Mesenchymal stem cell (in vitro differentiated cells and primary cell): ENCODE results near the gene JPH4.
A peak's percentile ranks its signal among the peaks of the same experiment; 100 is the strongest.

Source experiments
- DNase-seq: peaks from one replicate; pipeline ENCODE4 v3.0.0-alpha.2; 2013
- H2AFZ ChIP-seq: one replicate; pipeline ENCODE4 v1.6.1; 2013; ENCODE audit warnings: low read depth, mild to moderate bottlenecking, control low read depth, inconsistent platforms, low read length, moderate library complexity
- H2AK5ac ChIP-seq: 2 replicates; pipeline ENCODE4 v1.6.1; 2013; ENCODE audit warnings: low read length, moderate library complexity, mild to moderate bottlenecking, inconsistent platforms; ENCODE audit not compliant: severe bottlenecking
- H2BK120ac ChIP-seq: one replicate; pipeline ENCODE4 v1.6.1; 2013; ENCODE audit warnings: low read depth, mild to moderate bottlenecking, inconsistent platforms, low read length, moderate library complexity
- H2BK12ac ChIP-seq, 2 experiments: one replicate each; pipeline ENCODE4 v1.6.1; 2013; ENCODE audit warnings: inconsistent platforms in 2 of 2, low read length in 2 of 2, mild to moderate bottlenecking in 2 of 2, moderate library complexity in 2 of 2, control low read depth in 1 of 2
- H2BK15ac ChIP-seq: one replicate; pipeline ENCODE4 v1.6.1; 2013; ENCODE audit warnings: mild to moderate bottlenecking, low read depth, inconsistent platforms; ENCODE audit not compliant: poor library complexity, severe bottlenecking
- H2BK5ac ChIP-seq: 2 replicates; pipeline ENCODE4 v1.6.1; 2013; ENCODE audit warnings: low read depth, mild to moderate bottlenecking, low read length, control low read depth, inconsistent platforms; ENCODE audit not compliant: poor library complexity, severe bottlenecking
- H3K14ac ChIP-seq, 2 experiments: one replicate each; pipeline ENCODE4 v1.6.1; 2013; ENCODE audit warnings: inconsistent platforms in 2 of 2, low read length in 2 of 2, control low read depth in 1 of 2, mild to moderate bottlenecking in 1 of 2, moderate library complexity in 1 of 2
- H3K18ac ChIP-seq, 2 experiments: one replicate each; pipeline ENCODE4 v1.6.1; 2013; ENCODE audit warnings: inconsistent platforms in 2 of 2, low read length in 2 of 2, control low read depth in 1 of 2, low read depth in 1 of 2, mild to moderate bottlenecking in 1 of 2
- H3K23ac ChIP-seq, 2 experiments: one replicate each; pipeline ENCODE4 v1.6.1; 2013; ENCODE audit warnings: inconsistent platforms in 2 of 2, low read length in 2 of 2, mild to moderate bottlenecking in 2 of 2, moderate library complexity in 2 of 2, control low read depth in 1 of 2
- H3K27ac ChIP-seq: 2 replicates; pipeline ENCODE4 v1.5.1; 2013; ENCODE audit warnings: mild to moderate bottlenecking, moderate library complexity, low read length, control low read depth, inconsistent platforms; ENCODE audit not compliant: poor library complexity, severe bottlenecking
- H3K27me3 ChIP-seq, 2 experiments: 2 replicates each; pipeline versions ENCODE4 v1.6.1 to v1.7.0; 2013; ENCODE audit warnings: low read length in 2 of 2, mild to moderate bottlenecking in 2 of 2, moderate library complexity in 2 of 2, control low read depth in 1 of 2, inconsistent platforms in 1 of 2; ENCODE audit not compliant: control insufficient read depth in 1 of 2, insufficient read depth in 1 of 2
- H3K36me3 ChIP-seq, 2 experiments: 2 replicates each; pipeline versions ENCODE4 v1.6.1 to v1.7.0; 2013; ENCODE audit warnings: low read length in 2 of 2, control low read depth in 1 of 2, inconsistent platforms in 1 of 2, low read depth in 1 of 2, mild to moderate bottlenecking in 1 of 2; ENCODE audit not compliant: insufficient read depth in 2 of 2, control insufficient read depth in 1 of 2
- H3K4ac ChIP-seq, 2 experiments: one replicate each; pipeline ENCODE4 v1.6.1; 2013; ENCODE audit warnings: inconsistent platforms in 2 of 2, low read length in 2 of 2, mild to moderate bottlenecking in 2 of 2, moderate library complexity in 2 of 2, control low read depth in 1 of 2, low read depth in 1 of 2
- H3K4me1 ChIP-seq: 2 replicates; pipeline ENCODE4 v1.6.1; 2013; ENCODE audit warnings: low read depth, low read length, control low read depth; ENCODE audit not compliant: control insufficient read depth, insufficient read depth
- H3K4me2 ChIP-seq: 2 replicates; pipeline ENCODE4 v1.6.1; 2013; ENCODE audit warnings: low read length, mild to moderate bottlenecking, inconsistent platforms; ENCODE audit not compliant: poor library complexity, severe bottlenecking
- H3K4me3 ChIP-seq, 2 experiments: 2 replicates each; pipeline versions ENCODE4 v1.5.1 to v1.7.0; 2013; ENCODE audit warnings: low read length in 2 of 2, mild to moderate bottlenecking in 2 of 2, control low read depth in 1 of 2, low read depth in 1 of 2; ENCODE audit not compliant: insufficient read depth in 1 of 2
- H3K79me1 ChIP-seq: replicated peaks from 2 replicates; pipeline ENCODE4 v1.6.1; 2013; ENCODE audit warnings: mild to moderate bottlenecking, control low read depth, low read length, inconsistent platforms; ENCODE audit not compliant: poor library complexity, severe bottlenecking
- H3K9ac ChIP-seq: 2 replicates; pipeline ENCODE4 v1.7.0; 2013; ENCODE audit warnings: mild to moderate bottlenecking, low read length, moderate library complexity
- H3K9me3 ChIP-seq: 2 replicates; pipeline ENCODE4 v1.7.0; 2013; ENCODE audit warnings: mild to moderate bottlenecking, low read length; ENCODE audit not compliant: control insufficient read depth
- H4K8ac ChIP-seq: one replicate; pipeline ENCODE4 v1.6.1; 2013; ENCODE audit warnings: inconsistent platforms, mild to moderate bottlenecking, low read length, moderate library complexity
- H4K91ac ChIP-seq: one replicate; pipeline ENCODE4 v1.6.1; 2013; ENCODE audit warnings: mild to moderate bottlenecking, low read length, inconsistent platforms
- WGBS: methylation state at CpG from one replicate; pipeline ENCODE4 v1.1.7; 2013; ENCODE audit warnings: mixed read lengths; 5-methylcytosine and 5-hydroxymethylcytosine counted together

JPH4 gene

GRCh38 chr14:23544511-23545447 is 33.8 kb downstream of the JPH4 start:
- H2AFZ ChIP-seq: peak overlapping the region; percentile 43
- H3K4ac ChIP-seq: no peak overlapping the region
- no peak overlapping the region for H2BK120ac ChIP-seq
- H3K79me1 ChIP-seq: peaks cover 2% of the 10 kb centered on the region
- no peak overlapping the region for H2BK15ac ChIP-seq
- no peak overlapping the region for H3K27ac ChIP-seq
- no peak overlapping the region for H2BK5ac ChIP-seq
- WGBS: 40% methylated on average over 25 of the region's 25 CpGs
- no peak overlapping the region for H3K14ac ChIP-seq
- H3K36me3 ChIP-seq: peaks cover 0 to 2% of the 10 kb centered on the region in 2 experiments
- no peaks in the 10 kb centered on the region for H3K9me3 ChIP-seq
- peak overlapping the region in 1 of 2 experiments; percentile 11 for H2BK12ac ChIP-seq
- H4K91ac ChIP-seq: no peak overlapping the region
- H3K27me3 ChIP-seq: peaks cover 0 to 4% of the 10 kb centered on the region in 2 experiments
- no peak overlapping the region for H3K23ac ChIP-seq
- H3K4me2 ChIP-seq: no peak overlapping the region
- peak overlapping the region; percentile 40 for H3K9ac ChIP-seq
- no peak overlapping the region for H3K4me3 ChIP-seq
- no peak overlapping the region for H3K18ac ChIP-seq
- no peak overlapping the region for H4K8ac ChIP-seq
- no peak overlapping the region for H2AK5ac ChIP-seq
- no peak for DNase-seq
- H3K4me1 ChIP-seq: peaks cover 2% of the 10 kb centered on the region

DNA sequence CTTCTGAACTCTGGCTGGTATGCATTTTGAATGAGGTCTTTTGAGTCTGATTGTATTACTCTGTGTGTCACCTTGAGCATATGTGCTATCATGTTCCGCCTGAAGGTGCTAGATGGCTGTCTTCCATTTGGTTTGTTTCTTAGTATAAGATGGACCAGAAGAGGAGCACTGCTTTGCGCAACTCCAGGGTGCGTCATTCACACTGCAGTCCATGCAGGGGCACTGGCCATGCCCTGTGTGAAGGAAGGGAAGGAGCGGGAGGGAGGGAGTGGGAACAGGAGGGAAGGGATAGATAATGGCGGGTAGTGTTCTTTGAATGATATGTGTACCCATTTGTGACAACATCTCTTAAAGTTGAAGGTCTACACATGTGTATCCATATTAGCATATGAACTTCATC is 35.2 kb downstream of the JPH4 start:
- Histone ChIP-seq H2AFZ (no peak overlapping the region), H3K9me3 (no peaks in the 10 kb centered on the region), H2BK15ac (no peak overlapping the region)

DNA sequence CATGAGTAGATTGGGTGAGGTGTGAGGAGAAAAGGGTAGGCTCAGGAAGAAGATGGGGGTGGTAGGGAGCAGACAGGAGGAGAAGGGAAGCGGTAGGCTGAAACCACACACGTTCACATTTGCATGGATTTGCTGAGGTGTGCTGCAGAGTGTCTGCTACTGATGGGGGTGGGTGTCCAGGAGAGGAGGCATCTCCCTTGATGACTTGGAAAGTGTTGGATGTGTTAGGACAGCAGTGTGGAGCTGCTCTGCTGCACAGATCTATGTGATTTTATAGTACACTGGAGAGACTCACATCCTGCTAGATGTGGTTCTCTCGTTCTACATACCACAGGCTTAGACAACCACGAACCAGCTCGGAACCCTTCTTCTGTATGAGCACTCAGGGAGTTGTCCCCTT is 36.3 kb downstream of the JPH4 start:
- no peak for DNase-seq
- Histone ChIP-seq H3K27ac (no peak overlapping the region), H4K91ac (no peak overlapping the region), H2BK5ac (no peak overlapping the region), H3K27me3 (no peaks in the 10 kb centered on the region), H3K4ac (no peak overlapping the region), H3K14ac (no peak overlapping the region), H2AFZ (no peak overlapping the region), H3K4me1 (peaks cover 5% of the 10 kb centered on the region), H3K4me3 (no peak overlapping the region), H3K4me2 (no peak overlapping the region), H2BK15ac (no peak overlapping the region), H2BK120ac (no peak overlapping the region), H3K36me3 (peaks cover 0 to 2% of the 10 kb centered on the region in 2 experiments), H2AK5ac (no peak overlapping the region), H3K23ac (no peak overlapping the region), H3K18ac (no peak overlapping the region), H3K9me3 (no peaks in the 10 kb centered on the region), H4K8ac (peak overlapping the region; percentile 62), H3K79me1 (peaks cover 4% of the 10 kb centered on the region), H3K9ac (no peak overlapping the region), H2BK12ac (no peak overlapping the region)
- WGBS: 91% methylated on average over 5 of the region's 5 CpGs

More for the DNA sequence above, 35.2 kb downstream of the JPH4 start:
- H2BK5ac ChIP-seq: no peak overlapping the region
- no peaks in the 10 kb centered on the region for H3K27me3 ChIP-seq
- no peak overlapping the region for H2BK12ac ChIP-seq
- H3K4me2 ChIP-seq: no peak overlapping the region
- no peak for DNase-seq
- peaks cover 2% of the 10 kb centered on the region for H3K79me1 ChIP-seq
- no peak overlapping the region for H2AK5ac ChIP-seq
- no peak overlapping the region for H3K27ac ChIP-seq
- 99% methylated on average over 4 of the region's 5 CpGs for WGBS
- H3K4me1 ChIP-seq: peaks cover 4% of the 10 kb centered on the region
- H2BK120ac ChIP-seq: no peak overlapping the region
- H3K23ac ChIP-seq: no peak overlapping the region
- H4K91ac ChIP-seq: no peak overlapping the region
- H3K4ac ChIP-seq: no peak overlapping the region
- H3K36me3 ChIP-seq: peaks cover 0 to 2% of the 10 kb centered on the region in 2 experiments
- H3K14ac ChIP-seq: no peak overlapping the region
- H4K8ac ChIP-seq: no peak overlapping the region
- H3K4me3 ChIP-seq: no peak overlapping the region
- no peak overlapping the region for H3K9ac ChIP-seq
- no peak overlapping the region for H3K18ac ChIP-seq

- no peak overlapping the region for H2BK120ac ChIP-seq
- no peak overlapping the region for H2BK5ac ChIP-seq
- H2AK5ac ChIP-seq: no peak overlapping the region
- no peak overlapping the region for H3K18ac ChIP-seq
- no peak overlapping the region for H3K4me3 ChIP-seq
- no peak overlapping the region for H2BK12ac ChIP-seq
- H3K9me3 ChIP-seq: no peaks in the 10 kb centered on the region
- no peaks in the 10 kb centered on the region for H3K27me3 ChIP-seq
- no peak overlapping the region for H2BK15ac ChIP-seq
- H3K4me1 ChIP-seq: peaks cover 5% of the 10 kb centered on the region
- H3K79me1 ChIP-seq: peaks cover 3% of the 10 kb centered on the region
- no peak overlapping the region for H3K9ac ChIP-seq
- no peak overlapping the region for H4K91ac ChIP-seq
- H2AFZ ChIP-seq: no peak overlapping the region
- H3K4me2 ChIP-seq: no peak overlapping the region
- no peak overlapping the region for H4K8ac ChIP-seq
- no peak for DNase-seq
- H3K4ac ChIP-seq: no peak overlapping the region
- no peak overlapping the region for H3K27ac ChIP-seq
- H3K36me3 ChIP-seq: peaks cover 0 to 4% of the 10 kb centered on the region in 2 experiments
- no peak overlapping the region for H3K23ac ChIP-seq
- no peak overlapping the region for H3K14ac ChIP-seq
- WGBS: 83% methylated on average over 3 of the region's 4 CpGs
Observed at GRCh38 chr14:23540141-23540469, 38.5 kb downstream of the JPH4 start.
